Sciatic nerve (tissue), 2 donors: ENCODE data around the gene PCDHGB2. TPM values are rescaled to one million over a fixed set of nuclear protein-coding genes. Genes with fewer than 3 reads are reported as not detected.
"Not testable (repeated sequence)": the region's sequence is repeated elsewhere in the genome, so short reads cannot be mapped to it uniquely, and the experiment has no call there.

Experiments
- ATAC-seq: fragments of 200-7000 bp; cut with Tn5 transposase; one replicate; pipeline ENCODE4 v1.9.1; 2020; ENCODE audit warnings: mild to moderate bottlenecking, moderate library complexity
- DNase-seq: peaks from one replicate; pipeline ENCODE4 v3.0.0-alpha.2; 2020; ENCODE audit warnings: low spot score
- intact Hi-C: fragments of 100-400 bp; cut with DNase I; formaldehyde crosslinking; loops from one replicate; pipeline ENCODE4 v1.14.2; 2022
- total RNA-seq: library from RNA; stranded (reverse); fragmentation: NEBNext Ultra II Directional; extraction: Animal tissue kit (Norgen Biotek cat#: 25700); gene quantifications from one replicate; pipeline ENCODE4 v1.2.1, GENCODE V29; 2021
- donor health status: DM: no; HTN: no; CAD: no.
- donor health status: DM: no; HTN: no; CAD: no.

PCDHGB2 gene
- total RNA-seq, 1 donor from 2014 or later = 10.2 TPM

- intact Hi-C loops = no loop called here
- no peak for ATAC-seq
- DNase-seq = no peak
Measured at GRCh38 chr5:141345327-141345726, 14.5 kb upstream of the PCDHGB2 start.

GRCh38 chr5:141346017-141346416 is 13.8 kb upstream of the PCDHGB2 start:
- DNase-seq, intact Hi-C loops, ATAC-seq: not testable (repeated sequence)

- no peak for ATAC-seq
- no peak for DNase-seq
- intact Hi-C loops = no loop called here
Measured at GRCh38 chr5:141349917-141350619, 9.7 kb upstream of the PCDHGB2 start, which contains the start of gene PCDHGB1. PCDHGB1 (plus strand) TSS chr5:141350099; CDS start chr5:141350261, 162 bp downstream.

- no peak for DNase-seq
- ATAC-seq = no peak
- intact Hi-C loops = no loop called here
Measured at GRCh38 chr5:141351591-141351990, 8.2 kb upstream of the PCDHGB2 start.

GRCh38 chr5:141354900-141355469 is 4.8 kb upstream of the PCDHGB2 start, which contains the start of gene PCDHGA4:
PCDHGA4 (plus strand) TSS chr5:141355021; CDS start chr5:141355108, 87 bp downstream.
- intact Hi-C loops = no loop called here
- no peak for DNase-seq
- ATAC-seq = no peak

- intact Hi-C loops = no loop called here
- ATAC-seq (no peak), DNase-seq (no peak)
Measured at GRCh38 chr5:141355641-141356040, 4.2 kb upstream of the PCDHGB2 start.

- ATAC-seq (no peak), DNase-seq (no peak)
- intact Hi-C loops = no loop called here
Measured at GRCh38 chr5:141356133-141356532, 3.7 kb upstream of the PCDHGB2 start.

GRCh38 chr5:141356950-141357349 is 2.8 kb upstream of the PCDHGB2 start:
- ATAC-seq (no peak), DNase-seq (no peak)
- intact Hi-C loops = no loop called here

- ATAC-seq = no peak
- DNase-seq = no peak
Measured at GRCh38 chr5:141360685-141361084, 891 bp downstream of the PCDHGB2 start.

GRCh38 chr5:141362719-141363118 is 2.9 kb downstream of the PCDHGB2 start:
- intact Hi-C loops = no loop called here
- ATAC-seq = no peak

More at GRCh38 chr5:141360685-141361084, 891 bp downstream of the PCDHGB2 start:
- intact Hi-C loops = no loop called here

GRCh38 chr5:141363952-141364660 is 4.3 kb downstream of the PCDHGB2 start, which contains the start of gene PCDHGA5:
PCDHGA5 (plus strand) TSS chr5:141364162; CDS start chr5:141364331, 169 bp downstream.
- no peak for ATAC-seq
- DNase-seq = no peak
- intact Hi-C loops = no loop called here

More at GRCh38 chr5:141362719-141363118, 2.9 kb downstream of the PCDHGB2 start:
- DNase-seq = no peak

GRCh38 chr5:141366016-141366896 is 6.5 kb downstream of the PCDHGB2 start:
- no peak for DNase-seq

GRCh38 chr5:141369994-141370848 is 10.4 kb downstream of the PCDHGB2 start, which contains the start of gene PCDHGB3:
PCDHGB3 (plus strand) TSS chr5:141370242; CDS start chr5:141370395, 153 bp downstream.
- intact Hi-C loops = no loop called here
- DNase-seq (no peak), ATAC-seq (peak; percentile 61)

More at GRCh38 chr5:141366016-141366896, 6.5 kb downstream of the PCDHGB2 start:
- ATAC-seq = no peak
- intact Hi-C loops = no loop called here

GRCh38 chr5:141371572-141372475 is 12.0 kb downstream of the PCDHGB2 start:
- DNase-seq = no peak
- intact Hi-C loops = no loop called here
- no peak for ATAC-seq

- ATAC-seq = no peak
- DNase-seq = no peak
- intact Hi-C loops = no loop called here
Measured at GRCh38 chr5:141373673-141374317, 14.0 kb downstream of the PCDHGB2 start, which contains the start of gene PCDHGA6. PCDHGA6 (plus strand) TSS chr5:141373891; CDS start chr5:141374084, 193 bp downstream.

- no peak for ATAC-seq
- DNase-seq = no peak
- intact Hi-C loops = no loop called here
Measured at GRCh38 chr5:141374627-141375026, 14.8 kb downstream of the PCDHGB2 start.
